ENCODE results near the gene ITPR3. TPM values are rescaled to one million over a fixed set of nuclear protein-coding genes. Genes with fewer than 3 reads are reported as not detected.
A peak's percentile ranks its signal among the peaks of the same experiment; 100 is the strongest.

The ITPR3 gene
- total and polyA plus RNA-seq, 2 experiments from 2014 or later: 4.9 to 10.4 TPM

DNA sequence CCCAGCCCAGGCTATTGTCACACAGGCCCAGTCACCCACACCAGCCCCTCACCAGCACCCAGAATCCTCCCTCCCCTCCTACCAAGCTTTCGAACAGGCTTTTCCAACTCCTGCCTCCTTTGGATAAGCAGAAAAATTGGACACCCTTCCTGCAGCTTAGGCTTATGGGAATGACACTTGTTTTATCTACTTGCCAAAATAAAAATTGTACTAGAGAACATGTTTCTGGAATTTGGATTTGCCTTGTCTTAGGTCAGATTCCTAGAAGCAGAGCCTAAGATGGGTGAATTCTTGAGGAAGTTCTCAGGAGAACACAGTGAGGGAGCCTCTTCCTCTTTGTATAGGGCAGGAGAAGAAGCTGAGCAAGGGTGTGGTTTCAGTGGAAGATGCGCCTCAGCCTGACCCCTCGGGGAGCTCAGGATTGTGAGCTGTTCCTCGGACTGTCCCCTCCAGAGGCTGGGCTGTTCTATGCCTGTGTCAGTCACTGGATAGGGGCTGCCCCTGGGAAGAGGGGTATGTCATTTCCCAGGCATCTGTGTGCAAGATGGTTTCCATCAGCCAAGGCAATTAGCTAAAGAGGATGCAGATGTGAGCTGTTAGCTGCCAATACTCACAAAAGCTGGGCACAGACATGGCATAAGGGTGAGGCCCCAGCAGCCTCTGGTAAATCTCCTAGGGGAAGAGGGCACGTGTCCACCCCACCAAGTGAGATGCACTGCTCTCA lies 33.9 kb downstream of the ITPR3 start:
- 22% methylated on average over 5 of the region's 5 CpGs for WGBS, 2 experiments (ENCODE audit: low coverage in 1 of 2, low lambda C conversion rate in 2 of 2, missing lambda C conversion rate in 2 of 2)
- H3K27ac ChIP-seq: no peak overlapping the region
- H3K79me2 ChIP-seq (ENCODE audit: insufficient read depth): no peaks in the 10 kb centered on the region
- no peaks in the 10 kb centered on the region for H3K27me3 ChIP-seq (replicated peaks; ENCODE audit: insufficient read depth)
- no peak overlapping the region for H2AFZ ChIP-seq
- no peaks in the 10 kb centered on the region; the same call in 1 of the 2 replicates for H3F3A ChIP-seq (ENCODE audit: insufficient read depth)
- no peaks in the 10 kb centered on the region for H3K9me2 ChIP-seq (ENCODE audit: insufficient read depth)
- H3K4me2 ChIP-seq (ENCODE audit: unreplicated experiment): no peak overlapping the region
- no peak overlapping the region for H3K4me3 ChIP-seq
- in situ Hi-C loops (cut with MboI): no loop called here
- peak; percentile 44 for DNase-seq
- H3K9ac ChIP-seq: no peak overlapping the region
- H3K9me3 ChIP-seq (ENCODE audit: low read depth): no peaks in the 10 kb centered on the region
- H4K20me1 ChIP-seq (ENCODE audit: insufficient read depth): no peaks in the 10 kb centered on the region
- no peaks in the 10 kb centered on the region for H3K36me3 ChIP-seq (ENCODE audit: low read depth)
- no peak for TF ChIP-seq EZH2 (IDR thresholded peaks at IDR 0.05; ENCODE audit: insufficient read depth, poor library complexity, severe bottlenecking)
- no peak for TF ChIP-seq EZH2phosphoT487 (IDR thresholded peaks at IDR 0.05; ENCODE audit: insufficient read depth, low read depth)
- no peaks in the 10 kb centered on the region for H3K4me1 ChIP-seq (ENCODE audit: insufficient read depth)

DNA sequence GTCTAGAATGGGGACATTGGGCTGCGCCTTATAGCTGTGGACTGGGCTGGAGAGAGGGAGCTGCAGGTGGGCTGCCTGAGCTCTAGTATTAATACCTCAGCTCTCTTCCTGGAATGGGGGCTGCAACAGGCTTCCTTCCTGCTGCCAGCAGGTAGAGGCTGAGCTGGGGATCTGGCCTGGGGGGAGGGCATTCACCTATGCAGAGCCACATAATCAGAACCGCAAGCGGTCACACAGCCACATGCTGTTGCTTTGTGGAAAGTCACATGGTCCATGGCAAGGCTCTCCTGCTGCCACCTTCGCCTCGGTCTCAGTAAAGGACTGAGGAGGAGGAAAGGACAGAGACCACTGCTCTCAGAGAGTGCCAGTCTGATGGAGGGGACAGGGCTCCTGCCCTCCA lies 35.7 kb downstream of the ITPR3 start:
- Histone ChIP-seq H3K4me3 (no peak overlapping the region), H3K9me2 (ENCODE audit: insufficient read depth) (no peaks in the 10 kb centered on the region), H4K20me1 (ENCODE audit: insufficient read depth) (no peaks in the 10 kb centered on the region), H3K79me2 (ENCODE audit: insufficient read depth) (no peaks in the 10 kb centered on the region), H3K27ac (no peak overlapping the region), H3F3A (ENCODE audit: insufficient read depth) (no peaks in the 10 kb centered on the region; the same call in 1 of the 2 replicates), H3K4me2 (ENCODE audit: unreplicated experiment) (no peak overlapping the region), H3K4me1 (ENCODE audit: insufficient read depth) (no peaks in the 10 kb centered on the region), H3K27me3 (replicated peaks; ENCODE audit: insufficient read depth) (no peaks in the 10 kb centered on the region), H3K36me3 (ENCODE audit: low read depth) (no peaks in the 10 kb centered on the region), H3K9me3 (ENCODE audit: low read depth) (no peaks in the 10 kb centered on the region), H2AFZ (no peak overlapping the region), H3K9ac (no peak overlapping the region)
- WGBS, 2 experiments (ENCODE audit: low coverage in 1 of 2, low lambda C conversion rate in 2 of 2, missing lambda C conversion rate in 2 of 2): 93% methylated on average over 5 of the region's 5 CpGs
- TF ChIP-seq EZH2phosphoT487 (IDR thresholded peaks at IDR 0.05; ENCODE audit: insufficient read depth, low read depth): no peak
- TF ChIP-seq EZH2 (IDR thresholded peaks at IDR 0.05; ENCODE audit: insufficient read depth, poor library complexity, severe bottlenecking): no peak
- no peak for DNase-seq
- in situ Hi-C loops (cut with MboI): no loop called here

DNA sequence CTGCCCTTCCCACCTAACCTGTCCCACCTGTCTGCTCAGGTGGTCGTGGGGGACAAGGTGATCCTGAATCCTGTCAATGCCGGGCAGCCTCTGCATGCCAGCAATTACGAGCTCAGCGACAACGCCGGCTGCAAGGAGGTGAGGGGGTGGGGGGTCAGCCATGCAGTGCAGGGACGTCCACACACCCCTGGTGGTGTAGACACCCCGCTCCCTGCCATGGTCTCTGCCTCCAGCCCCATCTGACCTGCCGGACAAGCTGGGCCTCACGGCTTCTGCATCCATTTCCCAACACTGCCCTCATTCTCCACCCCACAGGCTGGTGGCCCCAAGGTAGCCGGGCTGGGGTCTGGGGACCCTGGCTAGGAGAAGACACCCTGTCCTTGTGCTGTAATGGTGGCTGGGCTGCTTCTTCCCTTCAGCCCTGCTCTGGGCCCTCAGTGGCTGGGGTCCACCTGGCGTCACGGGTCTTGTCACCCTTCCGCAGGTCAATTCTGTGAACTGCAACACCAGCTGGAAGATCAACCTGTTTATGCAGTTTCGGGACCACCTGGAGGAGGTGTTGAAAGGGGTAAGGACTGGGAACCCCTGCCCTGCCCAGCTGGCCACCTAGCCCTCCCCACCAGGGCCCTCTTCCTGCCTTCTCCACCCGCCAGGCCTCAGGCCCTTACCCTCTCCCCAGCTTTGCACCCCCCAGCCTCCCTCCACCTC lies 38.0 kb downstream of the ITPR3 start:
- H3K9me2 ChIP-seq (ENCODE audit: insufficient read depth): no peaks in the 10 kb centered on the region
- H3K4me1 ChIP-seq (ENCODE audit: insufficient read depth): no peaks in the 10 kb centered on the region
- no peaks in the 10 kb centered on the region for H3K27me3 ChIP-seq (replicated peaks; ENCODE audit: insufficient read depth)
- WGBS, 2 experiments (ENCODE audit: low coverage in 1 of 2, low lambda C conversion rate in 2 of 2, missing lambda C conversion rate in 2 of 2): 84 to 91% methylated on average over 14 to 16 of the region's 16 CpGs
- H2AFZ ChIP-seq: no peak overlapping the region
- no peak for TF ChIP-seq EZH2phosphoT487 (IDR thresholded peaks at IDR 0.05; ENCODE audit: insufficient read depth, low read depth)
- no peak for TF ChIP-seq EZH2 (IDR thresholded peaks at IDR 0.05; ENCODE audit: insufficient read depth, poor library complexity, severe bottlenecking)
- in situ Hi-C loops (cut with MboI): no loop called here
- H3K36me3 ChIP-seq (ENCODE audit: low read depth): no peaks in the 10 kb centered on the region
- H3K4me3 ChIP-seq: no peak overlapping the region
- H3K4me2 ChIP-seq (ENCODE audit: unreplicated experiment): no peak overlapping the region
- no peak for DNase-seq
- no peak overlapping the region for H3K9ac ChIP-seq
- H3K27ac ChIP-seq: no peak overlapping the region
- H3K79me2 ChIP-seq (ENCODE audit: insufficient read depth): no peaks in the 10 kb centered on the region
- no peaks in the 10 kb centered on the region; the same call in 1 of the 2 replicates for H3F3A ChIP-seq (ENCODE audit: insufficient read depth)
- no peaks in the 10 kb centered on the region for H4K20me1 ChIP-seq (ENCODE audit: insufficient read depth)
- no peaks in the 10 kb centered on the region for H3K9me3 ChIP-seq (ENCODE audit: low read depth)

DNA sequence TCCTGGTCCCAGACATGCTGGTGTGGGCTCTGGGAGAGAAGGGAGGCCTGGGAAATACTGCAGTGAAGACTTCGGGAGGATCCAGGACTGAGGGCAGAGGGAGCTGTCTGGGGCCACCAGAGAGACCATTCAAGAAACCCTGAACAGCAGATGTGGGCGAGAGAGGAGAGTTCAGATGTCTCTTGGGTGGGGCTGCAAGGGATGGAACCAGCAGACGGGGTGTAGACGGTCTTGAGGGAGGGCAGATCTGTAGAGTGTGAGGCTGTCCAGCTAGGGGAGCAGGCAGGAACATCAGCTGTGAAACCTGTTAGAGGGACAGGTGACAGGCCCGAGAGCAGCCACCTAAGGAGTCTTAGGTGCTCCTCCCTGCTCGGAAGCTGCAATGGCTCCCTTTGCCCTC lies 38.9 kb downstream of the ITPR3 start:
- 85 to 86% methylated on average over 5 to 6 of the region's 6 CpGs for WGBS, 2 experiments (ENCODE audit: low coverage in 1 of 2, low lambda C conversion rate in 2 of 2, missing lambda C conversion rate in 2 of 2)
- H3K4me2 ChIP-seq (ENCODE audit: unreplicated experiment): no peak overlapping the region
- no peaks in the 10 kb centered on the region for H4K20me1 ChIP-seq (ENCODE audit: insufficient read depth)
- no peaks in the 10 kb centered on the region for H3K9me2 ChIP-seq (ENCODE audit: insufficient read depth)
- in situ Hi-C loops (cut with MboI): no loop called here
- H3K9ac ChIP-seq: no peak overlapping the region
- H2AFZ ChIP-seq: no peak overlapping the region
- H3K79me2 ChIP-seq (ENCODE audit: insufficient read depth): no peaks in the 10 kb centered on the region
- no peaks in the 10 kb centered on the region for H3K27me3 ChIP-seq (replicated peaks; ENCODE audit: insufficient read depth)
- H3K4me3 ChIP-seq: no peak overlapping the region
- H3K36me3 ChIP-seq (ENCODE audit: low read depth): no peaks in the 10 kb centered on the region
- TF ChIP-seq EZH2 (IDR thresholded peaks at IDR 0.05; ENCODE audit: insufficient read depth, poor library complexity, severe bottlenecking) (no peak), EZH2phosphoT487 (IDR thresholded peaks at IDR 0.05; ENCODE audit: insufficient read depth, low read depth) (no peak)
- H3K27ac ChIP-seq: no peak overlapping the region
- no peaks in the 10 kb centered on the region for H3K9me3 ChIP-seq (ENCODE audit: low read depth)
- no peaks in the 10 kb centered on the region for H3K4me1 ChIP-seq (ENCODE audit: insufficient read depth)
- no peak for DNase-seq
- H3F3A ChIP-seq (ENCODE audit: insufficient read depth): no peaks in the 10 kb centered on the region; the same call in 1 of the 2 replicates

Measured in GM23248 (cell line).